NCI-H2107 treated with DMSO at 0.1 percent for 48 hours (cell line): Measurements from ENCODE around the gene CD8A.
A peak's percentile ranks its signal among the peaks of the same experiment; 100 is the strongest.

Experiments
- DNase-seq: peaks from one replicate; lab custom pipeline; 2025; ENCODE audit not compliant: unreplicated experiment; lab: John Stamatoyannopoulos, UW

CD8A gene

GRCh38 chr2:86781363-86781762 lies 9.3 kb downstream of the CD8A start:
- no peak for DNase-seq

- no peak for DNase-seq
Measured at GRCh38 chr2:86779971-86780370, 10.7 kb downstream of the CD8A start.

- DNase-seq, result no peak
Measured at GRCh38 chr2:86778957-86779356, 11.8 kb downstream of the CD8A start.

GRCh38 chr2:86776532-86776931 lies 14.2 kb downstream of the CD8A start:
- no peak for DNase-seq

GRCh38 chr2:86775338-86775737 lies 15.4 kb downstream of the CD8A start:
- no peak for DNase-seq

GRCh38 chr2:86774862-86775261 lies 15.9 kb downstream of the CD8A start:
- DNase-seq, result no peak

- DNase-seq, result no peak
Measured at GRCh38 chr2:86772611-86773010, 18.1 kb downstream of the CD8A start.

GRCh38 chr2:86770816-86771301 lies 19.9 kb downstream of the CD8A start:
- DNase-seq, result peak; percentile 53

- no peak for DNase-seq
Measured at GRCh38 chr2:86769838-86770237, 20.9 kb downstream of the CD8A start.

- DNase-seq, result no peak
Measured at GRCh38 chr2:86768189-86768949, 22.3 kb downstream of the CD8A start.

- DNase-seq, result no peak
Measured at GRCh38 chr2:86765310-86765695, 25.4 kb downstream of the CD8A start.

GRCh38 chr2:86764661-86765309 lies 25.9 kb downstream of the CD8A start:
- DNase-seq, result peak; percentile 29

- no peak for DNase-seq
Measured at GRCh38 chr2:86760371-86760770, 30.3 kb downstream of the CD8A start.

- no peak for DNase-seq
Measured at GRCh38 chr2:86758405-86758804, 32.3 kb downstream of the CD8A start.

- no peak for DNase-seq
Measured at GRCh38 chr2:86753606-86754005, 37.1 kb downstream of the CD8A start.

- DNase-seq, result no peak
Measured at GRCh38 chr2:86752934-86753333, 37.8 kb downstream of the CD8A start.

GRCh38 chr2:86751778-86752177 lies 38.9 kb downstream of the CD8A start:
- no peak for DNase-seq

GRCh38 chr2:86750240-86750839 lies 40.4 kb downstream of the CD8A start:
- DNase-seq, result no peak

- DNase-seq, result no peak
Measured at GRCh38 chr2:86747711-86748639, 42.7 kb downstream of the CD8A start.

- no peak for DNase-seq
Measured at GRCh38 chr2:86746939-86747338, 43.8 kb downstream of the CD8A start.

GRCh38 chr2:86744152-86744551 lies 46.6 kb downstream of the CD8A start:
- no peak for DNase-seq
